Measurements from ENCODE around the gene BEST2. TPM values are rescaled to one million over a fixed set of nuclear protein-coding genes. Genes with fewer than 3 reads are reported as not detected.
"Not testable (repeated sequence)": the region's sequence is repeated elsewhere in the genome, so short reads cannot be mapped to it uniquely, and the experiment has no call there.

BEST2 gene
- total and polyA plus RNA-seq, 12 donors: not detected

DNA sequence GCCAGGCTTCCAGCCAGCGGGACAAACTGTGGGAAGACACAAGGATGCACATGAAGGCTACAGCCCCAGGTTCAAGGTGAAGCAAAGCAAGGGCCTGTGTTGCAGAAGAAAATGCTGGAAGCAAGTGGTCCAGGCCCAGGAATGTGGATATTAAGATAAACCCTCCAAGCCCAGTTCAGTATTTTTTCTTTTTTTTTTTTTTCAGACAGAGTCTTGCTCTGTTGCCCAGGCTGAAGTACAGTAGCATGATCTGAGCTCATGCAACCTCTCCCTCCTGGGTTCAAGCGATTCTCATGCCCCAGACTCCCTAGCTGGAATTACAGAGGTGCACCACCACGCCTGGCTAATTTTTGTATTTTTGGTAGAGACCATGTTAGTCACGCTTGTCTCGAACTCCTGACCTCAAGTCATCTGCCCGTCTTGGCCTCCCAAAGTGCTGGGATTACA, 45.6 kb downstream of the BEST2 start:
- intact Hi-C loops (cut with DNase I): loop anchor here in 8 of 10 donors (1.0 to 10.0 kb wide), 6 partner anchors 20 to 358 kb away; partner anchors contain the start of genes HOOK2 (in 1 of the 8), IER2 (in 1 of the 8) and STX10 (in 1 of the 8)
- H3K9me3 ChIP-seq: no peaks in the 10 kb centered on the region
- no peak for ATAC-seq
- H3K36me3 ChIP-seq: peaks cover 0 to 44% (median 15%) of the 10 kb centered on the region in 9 donors
- 94% methylated on average over 6 of the region's 6 CpGs for WGBS, 2 donors
- H3K4me1 ChIP-seq: peaks cover 0 to 53% (median 38%) of the 10 kb centered on the region in 9 donors
- H3K27me3 ChIP-seq: peaks cover 0 to 6% (median 0%) of the 10 kb centered on the region in 7 donors
- H3K4me3 ChIP-seq: no peak overlapping the region
- peak overlapping the region in 2 of 10 donors; percentile 99 to 100 for H3K27ac ChIP-seq
- DNase-seq: no peak
- TF ChIP-seq, protein P1, sequence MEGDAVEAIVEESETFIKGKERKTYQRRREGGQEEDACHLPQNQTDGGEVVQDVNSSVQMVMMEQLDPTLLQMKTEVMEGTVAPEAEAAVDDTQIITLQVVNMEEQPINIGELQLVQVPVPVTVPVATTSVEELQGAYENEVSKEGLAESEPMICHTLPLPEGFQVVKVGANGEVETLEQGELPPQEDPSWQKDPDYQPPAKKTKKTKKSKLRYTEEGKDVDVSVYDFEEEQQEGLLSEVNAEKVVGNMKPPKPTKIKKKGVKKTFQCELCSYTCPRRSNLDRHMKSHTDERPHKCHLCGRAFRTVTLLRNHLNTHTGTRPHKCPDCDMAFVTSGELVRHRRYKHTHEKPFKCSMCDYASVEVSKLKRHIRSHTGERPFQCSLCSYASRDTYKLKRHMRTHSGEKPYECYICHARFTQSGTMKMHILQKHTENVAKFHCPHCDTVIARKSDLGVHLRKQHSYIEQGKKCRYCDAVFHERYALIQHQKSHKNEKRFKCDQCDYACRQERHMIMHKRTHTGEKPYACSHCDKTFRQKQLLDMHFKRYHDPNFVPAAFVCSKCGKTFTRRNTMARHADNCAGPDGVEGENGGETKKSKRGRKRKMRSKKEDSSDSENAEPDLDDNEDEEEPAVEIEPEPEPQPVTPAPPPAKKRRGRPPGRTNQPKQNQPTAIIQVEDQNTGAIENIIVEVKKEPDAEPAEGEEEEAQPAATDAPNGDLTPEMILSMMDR (IDR thresholded peaks at IDR 0.05): no peak

- H3K4me3 ChIP-seq, DNase-seq, H3K9me3 ChIP-seq, H3K27ac ChIP-seq, ATAC-seq: not testable (repeated sequence)
- peaks cover 0 to 10% (median 0%) of the 10 kb centered on the region in 7 donors for H3K27me3 ChIP-seq
- peaks cover 0 to 41% (median 15%) of the 10 kb centered on the region in 9 donors for H3K36me3 ChIP-seq
- peaks cover 2 to 58% (median 42%) of the 10 kb centered on the region in 9 donors for H3K4me1 ChIP-seq
- 94 to 99% methylated on average over 7 of the region's 7 CpGs for WGBS, 2 donors
- intact Hi-C loops (cut with DNase I): loop anchor here in 8 of 10 donors (1.0 to 10.0 kb wide), 6 partner anchors 21 to 357 kb away; partner anchors contain the start of genes HOOK2 (in 1 of the 8), IER2 (in 1 of the 8) and STX10 (in 1 of the 8)
These were observed 46.0 kb downstream of the BEST2 start for GRCh38 chr19:12797607-12798006.

DNA sequence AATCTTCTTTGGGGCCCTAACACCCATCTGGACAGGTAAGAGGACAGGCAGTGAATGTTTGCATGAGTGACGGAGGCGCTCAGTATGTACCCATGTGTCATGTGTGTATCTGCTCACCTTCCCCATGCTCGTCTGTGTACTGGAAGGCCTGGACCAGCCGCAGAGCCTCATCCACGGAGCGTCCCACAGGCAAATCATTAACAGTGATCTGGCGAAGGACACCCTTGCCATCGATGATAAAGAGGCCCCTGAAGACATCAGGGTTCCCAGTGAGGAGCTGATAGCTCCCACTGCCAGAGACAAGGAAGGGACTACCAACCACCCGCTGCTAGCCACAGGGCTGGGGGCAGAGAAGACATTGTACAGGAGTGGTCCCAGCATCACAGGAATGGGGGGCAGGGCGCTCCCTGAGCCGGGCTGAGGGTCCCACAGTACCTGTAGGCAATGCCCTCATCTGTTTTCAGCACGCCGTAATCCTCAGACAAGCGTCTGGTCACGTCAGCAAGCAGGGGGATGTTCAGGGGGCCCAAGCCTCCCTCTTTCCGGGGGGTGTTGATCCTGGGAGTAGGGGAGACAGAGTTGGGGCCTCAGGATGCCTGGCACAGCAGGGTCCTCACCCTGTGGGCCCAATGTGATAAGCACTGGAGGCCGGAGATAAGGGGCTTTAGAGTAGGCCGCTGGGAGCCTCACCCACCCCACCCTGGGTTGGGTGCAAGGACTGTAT, 48.3 kb downstream of the BEST2 start:
- ATAC-seq (no peak), DNase-seq (no peak)
- intact Hi-C loops (cut with DNase I): loop anchor here in 9 of 10 donors (5.0 to 10.0 kb wide), 6 partner anchors 33 to 355 kb away; partner anchors contain the start of genes IER2 (in 1 of the 9) and STX10 (in 1 of the 9)
- no peaks in the 10 kb centered on the region for H3K9me3 ChIP-seq
- H3K27ac ChIP-seq: peak overlapping the region in 1 of 10 donors; percentile 90
- peaks cover 0 to 41% (median 15%) of the 10 kb centered on the region in 9 donors for H3K36me3 ChIP-seq
- TF ChIP-seq, protein P1 (IDR thresholded peaks at IDR 0.05): no peak
- H3K27me3 ChIP-seq: peaks cover 0 to 12% (median 0%) of the 10 kb centered on the region in 7 donors
- H3K4me1 ChIP-seq: peaks cover 2 to 46% (median 35%) of the 10 kb centered on the region in 9 donors
- peak overlapping the region in 6 of 10 donors; percentile 70 to 97 (median 92) for H3K4me3 ChIP-seq
- WGBS, 2 donors: 77 to 84% methylated on average over 18 of the region's 18 CpGs

DNA sequence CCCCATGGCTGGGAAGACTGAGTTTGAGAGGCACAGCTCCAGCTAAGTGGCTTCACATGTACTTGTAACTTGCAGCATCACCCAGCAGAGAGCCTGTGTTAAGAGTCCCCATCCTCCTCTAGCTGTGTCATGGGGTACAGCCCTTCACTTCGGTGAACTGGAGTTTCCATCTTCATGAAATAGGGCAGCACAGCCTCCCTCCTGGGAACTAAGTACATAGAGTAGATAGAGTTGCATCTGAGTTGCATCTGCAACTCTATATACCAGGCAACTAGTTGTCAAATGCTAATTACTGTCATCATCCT, 48.8 kb downstream of the BEST2 start:
- H3K36me3 ChIP-seq: peaks cover 0 to 41% (median 15%) of the 10 kb centered on the region in 9 donors
- ATAC-seq (no peak), DNase-seq (no peak)
- peak overlapping the region in 9 of 10 donors; percentile 69 to 97 (median 92) for H3K4me3 ChIP-seq
- peak overlapping the region in 7 of 10 donors; percentile 87 to 95 (median 91) for H3K27ac ChIP-seq
- H3K4me1 ChIP-seq: peaks cover 2 to 41% (median 35%) of the 10 kb centered on the region in 9 donors
- intact Hi-C loops (cut with DNase I): loop anchor here in 3 of 10 donors (5.0 to 10.0 kb wide), 2 partner anchors 33 to 96 kb away; no protein-coding TSS in a partner anchor
- 59 to 77% methylated on average over 1 of the region's 1 CpG for WGBS, 2 donors
- H3K9me3 ChIP-seq: no peaks in the 10 kb centered on the region
- TF ChIP-seq, protein P1 (IDR thresholded peaks at IDR 0.05): no peak
- peaks cover 0 to 12% (median 0%) of the 10 kb centered on the region in 7 donors for H3K27me3 ChIP-seq
